ENCODE data around the gene RBPJ. TPM values are rescaled to one million over a fixed set of nuclear protein-coding genes. Genes with fewer than 3 reads are reported as not detected.
A peak's percentile ranks its signal among the peaks of the same experiment; 100 is the strongest.

RBPJ gene
- total RNA-seq, 2 experiments from 2014 or later = 171 to 180 TPM

GRCh38 chr4:26322346-26322745, 1.5 kb downstream of the RBPJ start:
- intact Hi-C loops (cut with DNase I, micrococcal nuclease) = loop anchor here (5.0 to 10.0 kb wide), 5 partner anchors 50 to 690 kb away; partner anchors contain the start of genes SMIM20 (in 1 of the 2) and STIM2 (in 1 of the 2)
- H3K27ac Mint-ChIP-seq = peak overlapping the region; percentile 97
- CTCF ChIA-PET = interaction anchor here (0.5 to 1.0 kb wide), 5 partner anchors 9 to 240 kb away, joined by 3 to 5 read pairs (median 3); no protein-coding TSS in a partner anchor
- no peak for ATAC-seq
- peak overlapping the region; percentile 99 for H3K4me3 Mint-ChIP-seq
- peaks cover 16% of the 10 kb centered on the region for H3K36me3 Mint-ChIP-seq (ENCODE audit: low read depth)
- peaks cover 49% of the 10 kb centered on the region for H3K4me1 Mint-ChIP-seq
- POLR2A ChIA-PET = no interaction called here
- H3K9me3 Mint-ChIP-seq (ENCODE audit: low read depth) = peaks cover 7% of the 10 kb centered on the region
- H3K27me3 Mint-ChIP-seq = no peaks in the 10 kb centered on the region
- DNase-seq = no peak

GRCh38 chr4:26323821-26324220, 3.0 kb downstream of the RBPJ start:
- no peak for DNase-seq
- Mint-ChIP-seq H3K4me3 (peak overlapping the region; percentile 99), H3K4me1 (peaks cover 40% of the 10 kb centered on the region), H3K9me3 (ENCODE audit: low read depth) (no peaks in the 10 kb centered on the region), H3K36me3 (ENCODE audit: low read depth) (peaks cover 9% of the 10 kb centered on the region), H3K27ac (peak overlapping the region; percentile 80), H3K27me3 (no peaks in the 10 kb centered on the region)
- intact Hi-C loops (cut with DNase I, micrococcal nuclease) = loop anchor here (1.0 to 10.0 kb wide), 6 partner anchors 48 to 688 kb away; partner anchors contain the start of genes SMIM20 (in 1 of the 2) and STIM2 (in 1 of the 2)
- CTCF ChIA-PET = interaction anchor here (0.6 to 0.8 kb wide), 3 partner anchors 51 to 496 kb away, joined by 3 read pairs; no protein-coding TSS in a partner anchor
- POLR2A ChIA-PET = no interaction called here
- no peak for ATAC-seq

- DNase-seq (no peak), ATAC-seq (peak; percentile 55)
- Mint-ChIP-seq H3K36me3 (ENCODE audit: low read depth) (peaks cover 12% of the 10 kb centered on the region), H3K27ac (peak overlapping the region; percentile 67), H3K4me3 (peak overlapping the region; percentile 41), H3K4me1 (peaks cover 47% of the 10 kb centered on the region), H3K9me3 (ENCODE audit: low read depth) (no peaks in the 10 kb centered on the region), H3K27me3 (no peaks in the 10 kb centered on the region)
- intact Hi-C loops (cut with DNase I, micrococcal nuclease) = loop anchor here (1.0 to 10.0 kb wide), 3 partner anchors 243 to 540 kb away; partner anchors contain the start of gene STIM2 (in 1 of the 2)
- ChIA-PET POLR2A (interaction anchor here (0.7 to 1.0 kb wide), 2 partner anchors 295 to 412 kb away, joined by 3 to 4 read pairs; no protein-coding TSS in a partner anchor), CTCF (interaction anchor here (0.6 to 1.6 kb wide), 6 partner anchors 84 to 337 kb away, joined by 3 to 9 read pairs (median 4); no protein-coding TSS in a partner anchor)
Measured at GRCh38 chr4:26325191-26325590, 4.4 kb downstream of the RBPJ start.

GRCh38 chr4:26326791-26327190, 6.0 kb downstream of the RBPJ start:
- no peak for DNase-seq
- H3K9me3 Mint-ChIP-seq (ENCODE audit: low read depth) = no peaks in the 10 kb centered on the region
- ChIA-PET CTCF (interaction anchor here (1.1 to 7.0 kb wide), 5 partner anchors 17 to 339 kb away, joined by 4 to 75 read pairs (median 4); no protein-coding TSS in a partner anchor), POLR2A (no interaction called here)
- H3K36me3 Mint-ChIP-seq (ENCODE audit: low read depth) = peaks cover 7% of the 10 kb centered on the region
- H3K4me1 Mint-ChIP-seq = peaks cover 62% of the 10 kb centered on the region
- no peak for ATAC-seq
- intact Hi-C loops (cut with DNase I, micrococcal nuclease) = loop anchor here in 1 of 2 experiments (10.0 kb wide), 1 partner anchor 538 kb away; the partner anchor contains the start of gene STIM2
- H3K27me3 Mint-ChIP-seq = no peaks in the 10 kb centered on the region
- no peak overlapping the region for H3K27ac Mint-ChIP-seq
- no peak overlapping the region for H3K4me3 Mint-ChIP-seq

GRCh38 chr4:26330186-26330787, 9.5 kb downstream of the RBPJ start:
- no peaks in the 10 kb centered on the region for H3K9me3 Mint-ChIP-seq (ENCODE audit: low read depth)
- ChIA-PET POLR2A (interaction anchor here (0.8 kb wide), 1 partner anchor 19 kb away, joined by 3 read pairs; no protein-coding TSS in a partner anchor), CTCF (interaction anchor here (0.6 to 7.0 kb wide), 55 partner anchors 8 to 1097 kb away, joined by 3 to 75 read pairs (median 3); no protein-coding TSS in a partner anchor)
- H3K4me1 Mint-ChIP-seq = peaks cover 48% of the 10 kb centered on the region
- H3K27ac Mint-ChIP-seq = peak overlapping the region; percentile 49
- H3K27me3 Mint-ChIP-seq = no peaks in the 10 kb centered on the region
- no peak overlapping the region for H3K4me3 Mint-ChIP-seq
- peaks cover 3% of the 10 kb centered on the region for H3K36me3 Mint-ChIP-seq (ENCODE audit: low read depth)
- ATAC-seq (peak; percentile 80), DNase-seq (no peak)
- intact Hi-C loops (cut with DNase I, micrococcal nuclease) = loop anchor here (1.0 to 2.0 kb wide), 2 partner anchors 80 to 301 kb away; no protein-coding TSS in a partner anchor

- peaks cover 48% of the 10 kb centered on the region for H3K4me1 Mint-ChIP-seq
- intact Hi-C loops (cut with DNase I, micrococcal nuclease) = loop anchor here (1.0 to 2.0 kb wide), 2 partner anchors 79 to 302 kb away; no protein-coding TSS in a partner anchor
- H3K36me3 Mint-ChIP-seq (ENCODE audit: low read depth) = peaks cover 3% of the 10 kb centered on the region
- no peak overlapping the region for H3K27ac Mint-ChIP-seq
- CTCF ChIA-PET = interaction anchor here (0.6 to 7.0 kb wide), 39 partner anchors 8 to 1098 kb away, joined by 3 to 75 read pairs (median 4); no protein-coding TSS in a partner anchor
- POLR2A ChIA-PET = no interaction called here
- no peak for ATAC-seq
- no peaks in the 10 kb centered on the region for H3K9me3 Mint-ChIP-seq (ENCODE audit: low read depth)
- H3K27me3 Mint-ChIP-seq = no peaks in the 10 kb centered on the region
- no peak overlapping the region for H3K4me3 Mint-ChIP-seq
- DNase-seq = no peak
Measured at GRCh38 chr4:26330946-26331345, 10.1 kb downstream of the RBPJ start.

GRCh38 chr4:26331380-26331950, 10.7 kb downstream of the RBPJ start:
- Mint-ChIP-seq H3K27ac (no peak overlapping the region), H3K36me3 (ENCODE audit: low read depth) (peaks cover 3% of the 10 kb centered on the region), H3K4me3 (no peak overlapping the region), H3K27me3 (no peaks in the 10 kb centered on the region), H3K9me3 (ENCODE audit: low read depth) (no peaks in the 10 kb centered on the region), H3K4me1 (peaks cover 52% of the 10 kb centered on the region)
- no peak for ATAC-seq
- POLR2A ChIA-PET = no interaction called here
- CTCF ChIA-PET = interaction anchor here (0.5 to 7.0 kb wide), 23 partner anchors 9 to 302 kb away, joined by 3 to 75 read pairs (median 6); no protein-coding TSS in a partner anchor
- intact Hi-C loops (cut with DNase I, micrococcal nuclease) = loop anchor here in 1 of 2 experiments (2.0 kb wide), 1 partner anchor 303 kb away; no protein-coding TSS in a partner anchor
- no peak for DNase-seq

- H3K9me3 Mint-ChIP-seq (ENCODE audit: low read depth) = no peaks in the 10 kb centered on the region
- peaks cover 3% of the 10 kb centered on the region for H3K36me3 Mint-ChIP-seq (ENCODE audit: low read depth)
- intact Hi-C loops (cut with DNase I, micrococcal nuclease) = no loop called here
- peaks cover 47% of the 10 kb centered on the region for H3K4me1 Mint-ChIP-seq
- ChIA-PET CTCF (interaction anchor here (1.2 kb wide), 1 partner anchor 305 kb away, joined by 3 read pairs; no protein-coding TSS in a partner anchor), POLR2A (no interaction called here)
- H3K27ac Mint-ChIP-seq = no peak overlapping the region
- DNase-seq (no peak), ATAC-seq (no peak)
- H3K27me3 Mint-ChIP-seq = no peaks in the 10 kb centered on the region
- no peak overlapping the region for H3K4me3 Mint-ChIP-seq
Measured at GRCh38 chr4:26334366-26334765, 13.6 kb downstream of the RBPJ start.

GRCh38 chr4:26337612-26338011, 16.8 kb downstream of the RBPJ start:
- Mint-ChIP-seq H3K4me1 (peaks cover 58% of the 10 kb centered on the region), H3K27ac (no peak overlapping the region), H3K4me3 (no peak overlapping the region), H3K36me3 (ENCODE audit: low read depth) (peaks cover 5% of the 10 kb centered on the region), H3K9me3 (ENCODE audit: low read depth) (no peaks in the 10 kb centered on the region), H3K27me3 (no peaks in the 10 kb centered on the region)
- ATAC-seq (no peak), DNase-seq (no peak)
- intact Hi-C loops (cut with DNase I, micrococcal nuclease) = no loop called here
- POLR2A ChIA-PET = interaction anchor here (0.6 kb wide), 1 partner anchor 182 kb away, joined by 3 read pairs; no protein-coding TSS in a partner anchor
- CTCF ChIA-PET = interaction anchor here (1.9 kb wide), 1 partner anchor 73 kb away, joined by 6 read pairs; no protein-coding TSS in a partner anchor

GRCh38 chr4:26342328-26343037, 21.7 kb downstream of the RBPJ start:
- peak; percentile 83 for ATAC-seq
- ChIA-PET POLR2A (no interaction called here), CTCF (interaction anchor here (0.7 to 8.9 kb wide), 2 partner anchors 13 to 269 kb away, joined by 3 to 75 read pairs; no protein-coding TSS in a partner anchor)
- H3K36me3 Mint-ChIP-seq (ENCODE audit: low read depth) = peaks cover 12% of the 10 kb centered on the region
- DNase-seq = no peak
- intact Hi-C loops (cut with DNase I, micrococcal nuclease) = no loop called here
- no peaks in the 10 kb centered on the region for H3K9me3 Mint-ChIP-seq (ENCODE audit: low read depth)
- H3K4me3 Mint-ChIP-seq = no peak overlapping the region
- H3K4me1 Mint-ChIP-seq = peaks cover 65% of the 10 kb centered on the region
- H3K27ac Mint-ChIP-seq = no peak overlapping the region
- H3K27me3 Mint-ChIP-seq = no peaks in the 10 kb centered on the region

- DNase-seq = no peak
- no peak for ATAC-seq
- no peaks in the 10 kb centered on the region for H3K27me3 Mint-ChIP-seq
- ChIA-PET POLR2A (no interaction called here), CTCF (interaction anchor here (0.7 to 8.9 kb wide), 2 partner anchors 13 to 270 kb away, joined by 3 to 75 read pairs; no protein-coding TSS in a partner anchor)
- no peak overlapping the region for H3K27ac Mint-ChIP-seq
- peaks cover 10% of the 10 kb centered on the region for H3K36me3 Mint-ChIP-seq (ENCODE audit: low read depth)
- intact Hi-C loops (cut with DNase I, micrococcal nuclease) = no loop called here
- H3K4me3 Mint-ChIP-seq = no peak overlapping the region
- no peaks in the 10 kb centered on the region for H3K9me3 Mint-ChIP-seq (ENCODE audit: low read depth)
- peaks cover 62% of the 10 kb centered on the region for H3K4me1 Mint-ChIP-seq
Measured at GRCh38 chr4:26343038-26343398, 22.2 kb downstream of the RBPJ start.
